CD4-positive, alpha-beta T cell (primary cell): ENCODE data around the gene ASS1. TPM values are rescaled to one million over a fixed set of nuclear protein-coding genes. Genes with fewer than 3 reads are reported as not detected.
"Not testable (repeated sequence)": the region's sequence is repeated elsewhere in the genome, so short reads cannot be mapped to it uniquely, and the experiment has no call there.

Experiments used
- ATAC-seq: fragments of 200-7000 bp; cut with Tn5 transposase; one replicate; pipeline ENCODE4 v1.10.0; 2022; ENCODE audit warnings: mild to moderate bottlenecking; ENCODE audit not compliant: poor library complexity
- CTCF ChIA-PET: fragments of 350-600 bp; sonication (Branson Sonifier 250); formaldehyde crosslinking; loops from one replicate; lab custom pipeline; 2021; ENCODE audit warnings: antibody characterized with exemption, inconsistent platforms; lab: Charles Lee
- POLR2A ChIA-PET: fragments of 350-600 bp; sonication (Branson Sonifier 250); formaldehyde crosslinking; loops from one replicate; lab custom pipeline; 2021; ENCODE audit warnings: antibody characterized with exemption, inconsistent platforms; lab: Charles Lee
- DNase-seq, 14 experiments: peaks; one replicate each; pipeline ENCODE4 v3.0.0-alpha.2; 2013 to 2020; ENCODE audit warnings: mixed read lengths in 2 of 14
- H3K27ac ChIP-seq, 2 donors: one replicate each; pipeline versions ENCODE4 v1.5.1 to v1.7.0; 2013; ENCODE audit warnings: low read length in 2 of 2, low read depth in 1 of 2, mild to moderate bottlenecking in 1 of 2
- H3K27me3 ChIP-seq, 2 experiments: 1 replicate in 1 of 2; 2 replicates in 1 of 2; pipeline versions ENCODE4 v1.6.1 to v1.7.0; 2013; ENCODE audit warnings: low read length in 2 of 2, control low read depth in 1 of 2, mild to moderate bottlenecking in 1 of 2, moderate library complexity in 1 of 2; ENCODE audit not compliant: insufficient read depth in 2 of 2, control insufficient read depth in 1 of 2
- H3K36me3 ChIP-seq: one replicate; pipeline ENCODE4 v1.6.1; 2013; ENCODE audit warnings: low read length, control low read depth; ENCODE audit not compliant: insufficient read depth
- H3K4me1 ChIP-seq: one replicate; pipeline ENCODE4 v1.6.1; 2013; ENCODE audit warnings: low read length, control low read depth; ENCODE audit not compliant: insufficient read depth
- H3K4me3 ChIP-seq: one replicate; pipeline ENCODE4 v1.5.1; 2013; ENCODE audit warnings: mild to moderate bottlenecking, low read length, moderate library complexity
- H3K9me3 ChIP-seq, 2 experiments: 1 replicate in 1 of 2; 2 replicates in 1 of 2; pipeline versions ENCODE4 v1.6.1 to v1.7.0; 2013; ENCODE audit warnings: low read length in 2 of 2, mild to moderate bottlenecking in 2 of 2, control low read depth in 1 of 2, moderate library complexity in 1 of 2; ENCODE audit not compliant: control insufficient read depth in 1 of 2, insufficient read depth in 1 of 2
- H3K27ac Mint-ChIP-seq: one replicate; pipeline ENCODE4 v1.8.0; 2020; ENCODE audit warnings: mixed read lengths
- H3K27me3 Mint-ChIP-seq: one replicate; pipeline ENCODE4 v1.8.0; 2021; ENCODE audit warnings: mixed read lengths
- H3K36me3 Mint-ChIP-seq: one replicate; pipeline ENCODE4 v1.8.0; 2021; ENCODE audit warnings: low read depth, mixed read lengths
- H3K4me1 Mint-ChIP-seq: one replicate; pipeline ENCODE4 v1.8.0; 2021; ENCODE audit warnings: low read depth, mixed read lengths
- H3K4me3 Mint-ChIP-seq: one replicate; pipeline ENCODE4 v1.8.0; 2020; ENCODE audit warnings: mild to moderate bottlenecking, mixed read lengths
- H3K9me3 Mint-ChIP-seq: one replicate; pipeline ENCODE4 v1.8.0; 2020; ENCODE audit warnings: mixed read lengths
- intact Hi-C, 2 experiments: fragments of 100-400 bp; cut with DNase I in 1 of 2; cut with micrococcal nuclease in 1 of 2; formaldehyde crosslinking; loops; one replicate each; pipeline versions ENCODE4 v1.15.1 to v1.9.0; 2023 to 2025; cut with DNase I, micrococcal nuclease
- total RNA-seq, 174 experiments: library from RNA in 2 of 174; stranded (reverse) in 2 of 174; gene quantifications; one replicate each; pipeline ENCODE4 v1.2.3 and lab custom pipeline; 2021 to 2026
- TF ChIP-seq, protein P1 (sequence below): fragments of 200-600 bp; IDR thresholded peaks from one replicate; pipeline ENCODE4 v1.8.0; 2022; ENCODE audit warnings: antibody characterized with exemption, mild to moderate bottlenecking

ASS1 gene
- total RNA-seq, 2 experiments from 2014 or later = not detected

DNA sequence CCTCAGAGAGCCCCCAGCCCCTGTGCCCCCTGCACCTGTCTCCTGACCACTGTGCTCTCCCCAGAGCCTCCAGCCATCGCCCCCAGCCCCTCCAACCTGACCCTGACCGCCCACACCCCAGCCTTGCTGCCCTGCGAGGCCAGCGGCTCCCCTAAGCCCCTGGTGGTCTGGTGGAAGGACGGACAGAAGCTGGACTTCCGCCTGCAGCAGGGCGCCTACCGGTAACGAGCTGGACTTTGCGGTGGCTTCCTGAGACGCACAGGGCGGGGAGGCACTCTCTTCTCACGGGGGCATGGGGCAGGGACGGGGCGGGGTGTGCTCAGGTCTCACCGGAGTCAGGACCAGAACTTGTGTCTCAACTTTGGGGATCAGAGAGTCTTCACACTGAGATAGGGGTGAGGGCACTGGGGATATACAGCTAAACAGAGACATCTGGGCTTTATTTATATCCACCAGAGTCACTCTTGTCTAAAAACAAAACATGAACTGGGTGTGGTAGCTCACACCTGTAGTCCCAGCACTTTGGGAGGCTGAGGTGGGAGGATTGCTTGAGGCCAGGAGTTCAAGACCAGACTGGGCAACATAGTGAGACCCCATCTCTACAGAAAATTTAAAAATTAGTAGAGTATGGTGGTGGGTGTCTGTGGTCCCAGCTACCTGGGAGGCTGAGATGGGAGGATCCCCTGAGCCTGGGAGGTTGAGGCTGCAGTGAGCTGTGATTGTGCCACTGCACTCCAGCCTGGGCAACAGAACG is 46.1 kb upstream of the ASS1 start:
- no peaks in the 10 kb centered on the region for H3K9me3 ChIP-seq
- H3K36me3 ChIP-seq = no peaks in the 10 kb centered on the region
- H3K4me1 Mint-ChIP-seq = no peaks in the 10 kb centered on the region
- CTCF ChIA-PET = interaction anchor here (0.7 kb wide), 1 partner anchor 45 kb away, joined by 3 read pairs; no protein-coding TSS in a partner anchor
- no peak overlapping the region for H3K4me3 Mint-ChIP-seq
- no peaks in the 10 kb centered on the region for H3K4me1 ChIP-seq
- TF ChIP-seq, protein P1, sequence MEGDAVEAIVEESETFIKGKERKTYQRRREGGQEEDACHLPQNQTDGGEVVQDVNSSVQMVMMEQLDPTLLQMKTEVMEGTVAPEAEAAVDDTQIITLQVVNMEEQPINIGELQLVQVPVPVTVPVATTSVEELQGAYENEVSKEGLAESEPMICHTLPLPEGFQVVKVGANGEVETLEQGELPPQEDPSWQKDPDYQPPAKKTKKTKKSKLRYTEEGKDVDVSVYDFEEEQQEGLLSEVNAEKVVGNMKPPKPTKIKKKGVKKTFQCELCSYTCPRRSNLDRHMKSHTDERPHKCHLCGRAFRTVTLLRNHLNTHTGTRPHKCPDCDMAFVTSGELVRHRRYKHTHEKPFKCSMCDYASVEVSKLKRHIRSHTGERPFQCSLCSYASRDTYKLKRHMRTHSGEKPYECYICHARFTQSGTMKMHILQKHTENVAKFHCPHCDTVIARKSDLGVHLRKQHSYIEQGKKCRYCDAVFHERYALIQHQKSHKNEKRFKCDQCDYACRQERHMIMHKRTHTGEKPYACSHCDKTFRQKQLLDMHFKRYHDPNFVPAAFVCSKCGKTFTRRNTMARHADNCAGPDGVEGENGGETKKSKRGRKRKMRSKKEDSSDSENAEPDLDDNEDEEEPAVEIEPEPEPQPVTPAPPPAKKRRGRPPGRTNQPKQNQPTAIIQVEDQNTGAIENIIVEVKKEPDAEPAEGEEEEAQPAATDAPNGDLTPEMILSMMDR = no peak
- POLR2A ChIA-PET = no interaction called here
- ATAC-seq (no peak), DNase-seq (no peak)
- no peak overlapping the region for H3K4me3 ChIP-seq
- no peaks in the 10 kb centered on the region for H3K36me3 Mint-ChIP-seq
- intact Hi-C loops = no loop called here
- H3K27me3 Mint-ChIP-seq = no peaks in the 10 kb centered on the region
- no peaks in the 10 kb centered on the region for H3K9me3 Mint-ChIP-seq
- no peak overlapping the region for H3K27ac Mint-ChIP-seq
- no peaks in the 10 kb centered on the region for H3K27me3 ChIP-seq
- no peak overlapping the region for H3K27ac ChIP-seq

DNA sequence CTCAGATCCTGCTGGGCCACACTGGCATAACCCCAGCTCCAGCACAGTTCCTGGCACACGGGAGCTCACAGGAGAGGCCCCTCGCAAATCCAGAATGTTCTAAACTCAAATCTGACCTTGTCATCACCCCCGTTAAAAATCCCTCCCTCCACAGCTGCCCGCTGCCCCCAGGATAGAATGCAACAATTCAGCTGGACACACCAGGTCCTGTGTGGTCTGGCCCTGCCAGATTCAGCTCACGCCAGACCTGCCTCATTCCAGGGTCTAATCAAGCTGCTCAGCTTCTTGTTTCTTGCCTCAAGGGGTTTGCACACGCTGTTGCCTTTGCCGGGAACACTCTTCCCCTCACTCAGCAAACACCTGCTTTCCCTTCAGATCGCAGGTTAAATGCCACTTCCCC is 45.0 kb upstream of the ASS1 start:
- Mint-ChIP-seq H3K27ac (no peak overlapping the region), H3K4me3 (no peak overlapping the region), H3K4me1 (no peaks in the 10 kb centered on the region), H3K36me3 (no peaks in the 10 kb centered on the region), H3K27me3 (no peaks in the 10 kb centered on the region), H3K9me3 (no peaks in the 10 kb centered on the region)
- no peaks in the 10 kb centered on the region for H3K9me3 ChIP-seq
- no peaks in the 10 kb centered on the region for H3K36me3 ChIP-seq
- intact Hi-C loops = no loop called here
- ChIA-PET CTCF (interaction anchor here (0.7 kb wide), 1 partner anchor 46 kb away, joined by 3 read pairs; no protein-coding TSS in a partner anchor), POLR2A (no interaction called here)
- TF ChIP-seq, protein P1 = no peak
- no peak overlapping the region for H3K27ac ChIP-seq
- H3K27me3 ChIP-seq = no peaks in the 10 kb centered on the region
- ATAC-seq = no peak
- no peak for DNase-seq
- H3K4me3 ChIP-seq = no peak overlapping the region
- H3K4me1 ChIP-seq = no peaks in the 10 kb centered on the region

DNA sequence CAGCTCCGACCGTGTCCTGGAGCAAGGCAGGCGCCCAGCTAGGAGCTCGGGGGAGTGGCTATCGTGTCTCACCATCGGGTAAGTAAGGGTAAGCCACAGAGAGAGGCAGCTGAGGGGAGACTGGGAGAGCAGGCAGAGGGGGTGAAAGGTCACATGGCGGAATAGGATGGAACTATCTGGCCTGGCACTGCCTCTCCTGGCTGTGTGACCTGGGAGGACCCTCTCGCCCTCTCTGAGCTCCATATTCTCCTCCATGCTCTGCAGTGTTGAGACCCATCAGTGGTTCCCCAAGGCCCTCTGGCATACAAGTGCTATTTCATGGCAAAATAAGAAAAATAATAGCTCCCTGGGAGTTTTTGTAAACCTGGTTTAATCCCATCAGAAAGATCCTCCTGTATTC is 43.9 kb upstream of the ASS1 start:
- Mint-ChIP-seq H3K4me3 (no peak overlapping the region), H3K27me3 (no peaks in the 10 kb centered on the region), H3K9me3 (no peaks in the 10 kb centered on the region), H3K36me3 (no peaks in the 10 kb centered on the region), H3K4me1 (no peaks in the 10 kb centered on the region), H3K27ac (no peak overlapping the region)
- H3K4me3 ChIP-seq = no peak overlapping the region
- intact Hi-C loops = no loop called here
- DNase-seq (no peak), ATAC-seq (no peak)
- no peaks in the 10 kb centered on the region for H3K27me3 ChIP-seq
- no peaks in the 10 kb centered on the region for H3K4me1 ChIP-seq
- no peaks in the 10 kb centered on the region for H3K9me3 ChIP-seq
- TF ChIP-seq, protein P1 = no peak
- no peak overlapping the region for H3K27ac ChIP-seq
- ChIA-PET CTCF (no interaction called here), POLR2A (no interaction called here)
- H3K36me3 ChIP-seq = no peaks in the 10 kb centered on the region

DNA sequence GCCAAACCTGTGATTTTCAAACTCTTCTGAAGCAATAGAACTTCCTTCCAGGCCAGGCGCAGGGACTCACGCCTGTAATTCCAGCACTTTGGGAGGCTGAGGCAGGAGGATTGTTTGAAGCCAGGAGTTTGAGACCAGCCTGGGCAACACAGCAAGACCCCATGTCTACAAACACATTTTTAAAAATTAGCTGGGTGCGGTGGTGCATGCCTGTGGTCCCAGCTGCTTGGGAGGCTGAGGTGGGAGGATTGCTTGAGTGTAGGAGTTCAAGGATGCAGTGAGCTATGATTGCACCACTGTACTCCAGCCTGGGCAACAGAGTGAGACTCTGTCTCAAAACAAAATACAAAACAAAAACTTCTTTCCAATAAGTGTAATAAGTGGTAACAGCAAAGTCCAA is 43.0 kb upstream of the ASS1 start:
- H3K36me3 ChIP-seq, H3K9me3 Mint-ChIP-seq, H3K36me3 Mint-ChIP-seq, H3K27me3 ChIP-seq, H3K4me1 Mint-ChIP-seq, H3K4me3 ChIP-seq, H3K27ac Mint-ChIP-seq, H3K4me1 ChIP-seq, H3K9me3 ChIP-seq, H3K27ac ChIP-seq, H3K4me3 Mint-ChIP-seq, POLR2A ChIA-PET, H3K27me3 Mint-ChIP-seq, CTCF ChIA-PET, DNase-seq, ATAC-seq, intact Hi-C loops: not testable (repeated sequence)
